DOHH2 (cell line): ENCODE results near the gene BCL2L1.

ENCODE experiments used
- CTCF ChIP-seq: fragments of 200-600 bp; sonication (generic); IDR thresholded peaks from one replicate; pipeline ENCODE4 v1.5.1; 2014; ENCODE audit warnings: antibody characterized with exemption, mild to moderate bottlenecking, low read depth, low read length; ENCODE audit not compliant: poor library complexity, severe bottlenecking
- EZH2phosphoT487 ChIP-seq: fragments of 200-600 bp; sonication (generic); IDR thresholded peaks from 2 replicates; pipeline ENCODE4 v1.6.1; 2017; ENCODE audit warnings: borderline replicate concordance, mild to moderate bottlenecking, antibody characterized with exemption, low read length, moderate library complexity, mixed read lengths

- no peak for TF ChIP-seq CTCF
- TF ChIP-seq EZH2phosphoT487 = no peak
These were observed 30.9 kb downstream of the BCL2L1 start for GRCh38 chr20:31691646-31692275.
